Activated CD4-positive, alpha-beta T cell treated with anti-CD3 and anti-CD28 coated beads, Interleukin-10, Interleukin-2, amounts not matched to agents 100 ng/mL and 50 ng/mL, durations not matched to agents 16 hours and 8 hours (primary cell): ENCODE measurements around the gene TSPO.

ENCODE experiments used
- DNase-seq: peaks from one replicate; pipeline ENCODE4 v3.0.0-alpha.2; 2020

The TSPO gene

DNA sequence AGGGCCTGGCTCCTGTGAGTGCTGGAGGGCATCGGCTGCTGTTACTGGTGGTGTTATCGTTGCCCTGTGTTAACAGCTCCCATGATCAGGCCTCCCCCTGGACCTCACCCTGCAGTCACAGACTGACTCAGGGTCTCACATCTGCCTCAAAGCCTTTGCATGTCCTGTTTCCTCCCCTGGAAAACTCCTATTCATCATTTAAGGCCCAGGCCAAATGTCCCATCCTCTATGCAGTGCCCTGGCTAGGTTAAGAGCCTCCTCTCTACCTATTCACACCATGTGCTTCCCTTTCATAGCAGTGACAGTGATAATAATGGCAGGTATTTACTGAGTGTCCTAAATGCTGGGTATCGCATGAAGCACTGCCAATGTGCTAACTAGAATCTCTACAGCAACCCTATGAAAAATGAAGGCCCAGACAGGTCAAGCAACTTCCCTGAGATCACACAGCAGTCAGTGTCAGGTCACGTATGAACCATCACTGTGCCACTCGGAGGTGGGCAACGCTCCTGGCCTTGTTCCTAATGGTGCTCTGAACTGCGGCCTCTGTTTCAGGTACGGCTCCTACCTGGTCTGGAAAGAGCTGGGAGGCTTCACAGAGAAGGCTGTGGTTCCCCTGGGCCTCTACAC is 9.3 kb downstream of the TSPO start:
- DNase-seq: no peak

GRCh38 chr22:43162412-43163150 is 11.2 kb downstream of the TSPO start:
- no peak for DNase-seq

GRCh38 chr22:43163241-43163795 is 12.0 kb downstream of the TSPO start:
- no peak for DNase-seq

- no peak for DNase-seq
Observed at GRCh38 chr22:43164636-43165035, 13.3 kb downstream of the TSPO start.

- no peak for DNase-seq
Observed at GRCh38 chr22:43166132-43166930, 15.0 kb downstream of the TSPO start.

DNA sequence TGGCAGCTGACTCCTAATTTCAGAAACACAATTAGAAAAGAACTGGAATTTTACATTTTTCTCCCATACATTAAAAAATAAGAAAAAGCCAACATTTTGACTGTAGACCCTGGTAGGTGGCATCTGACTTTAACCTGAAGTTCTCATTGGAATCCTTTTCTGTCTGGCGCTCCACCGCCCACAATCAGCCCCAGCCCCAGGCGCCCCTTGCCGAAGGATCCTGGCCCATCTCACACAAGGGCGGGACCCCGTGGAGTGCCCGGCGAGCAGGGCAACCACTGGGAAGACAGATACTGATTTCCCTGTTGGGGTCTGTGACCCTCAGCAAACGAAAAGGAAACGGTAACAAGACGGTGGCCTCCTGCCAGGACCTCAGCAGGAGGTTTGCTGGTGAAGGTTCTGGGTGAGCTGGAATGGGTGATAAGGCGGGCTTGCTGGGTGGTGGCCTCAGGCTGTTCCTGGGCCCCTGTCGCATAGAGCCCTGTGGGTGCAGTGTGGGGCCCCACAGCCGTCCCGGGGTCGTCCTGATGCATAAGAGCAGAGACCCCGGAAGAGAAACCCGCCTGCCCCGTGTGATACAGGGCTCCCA is 15.7 kb downstream of the TSPO start:
- DNase-seq: no peak

- DNase-seq: no peak
Observed at GRCh38 chr22:43168471-43169309, 17.3 kb downstream of the TSPO start.

DNA sequence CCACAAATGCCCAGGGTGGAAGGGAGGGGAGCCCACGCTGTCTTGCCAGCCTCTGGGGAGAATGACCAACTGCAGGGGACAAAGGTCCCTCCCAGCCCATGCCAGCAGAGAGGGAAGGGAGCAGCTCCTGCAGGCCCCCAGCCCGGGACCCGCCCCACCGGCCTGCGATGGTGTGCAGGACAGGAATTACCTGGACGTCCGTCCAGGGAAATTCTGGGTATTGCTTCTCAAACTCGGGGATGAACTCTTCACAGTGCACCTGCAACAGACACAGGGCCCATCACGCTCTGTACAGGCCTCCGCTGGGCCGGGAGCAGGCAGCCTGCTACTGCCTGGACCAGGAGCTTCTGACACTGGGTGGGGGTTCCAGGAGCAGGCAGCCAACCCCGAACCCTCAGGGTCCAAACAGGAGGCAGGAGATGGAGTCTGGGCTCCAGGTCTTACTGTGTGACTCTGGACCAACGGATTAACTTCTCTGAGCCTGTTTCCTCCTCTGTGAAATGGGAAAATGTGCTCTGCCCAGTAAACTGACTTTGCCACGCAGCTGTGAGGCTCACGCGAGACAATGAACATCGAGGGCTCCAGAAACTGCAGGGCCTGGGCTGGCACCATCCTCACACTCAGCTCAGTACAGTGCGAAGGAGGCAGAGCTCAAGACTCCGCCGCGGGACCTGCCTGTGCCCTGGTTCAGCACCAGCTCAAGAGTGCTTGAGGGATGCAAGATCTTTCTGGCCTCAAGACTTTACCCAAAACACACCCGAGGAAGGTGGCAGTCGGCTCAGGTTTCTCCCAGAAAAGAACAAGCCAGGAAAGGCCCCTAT is 18.2 kb downstream of the TSPO start:
- DNase-seq: no peak

GRCh38 chr22:43170131-43170480 is 18.7 kb downstream of the TSPO start:
- DNase-seq: no peak

- no peak for DNase-seq
Observed at GRCh38 chr22:43171019-43171491, 19.7 kb downstream of the TSPO start.

DNA sequence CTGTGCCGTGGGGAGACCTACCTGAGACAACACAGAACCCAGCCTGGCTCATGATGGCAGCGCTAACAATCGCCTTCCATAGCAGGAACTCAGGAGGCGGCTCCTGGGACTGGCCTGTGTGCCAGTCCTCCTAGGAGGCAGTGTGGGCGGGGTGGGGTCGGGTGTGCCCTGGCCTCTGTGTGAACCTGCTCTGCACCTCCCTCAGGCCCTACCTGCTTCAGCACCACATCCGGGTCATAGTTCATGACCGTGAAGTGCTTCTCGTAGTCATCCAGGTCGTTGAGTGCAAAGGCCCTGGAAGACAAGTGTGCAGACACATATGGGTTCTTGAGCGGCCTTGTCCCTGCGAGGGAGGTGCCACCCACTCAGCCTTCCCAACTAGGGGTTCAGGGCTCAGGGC is 20.2 kb downstream of the TSPO start:
- DNase-seq: no peak

- no peak for DNase-seq
Observed at GRCh38 chr22:43172191-43172590, 20.8 kb downstream of the TSPO start.

- no peak for DNase-seq
Observed at GRCh38 chr22:43173566-43173965, 22.2 kb downstream of the TSPO start.

- no peak for DNase-seq
Observed at GRCh38 chr22:43173976-43174720, 22.8 kb downstream of the TSPO start.

GRCh38 chr22:43174941-43175531 is 23.7 kb downstream of the TSPO start:
- no peak for DNase-seq

GRCh38 chr22:43176090-43176489 is 24.7 kb downstream of the TSPO start:
- DNase-seq: no peak

DNA sequence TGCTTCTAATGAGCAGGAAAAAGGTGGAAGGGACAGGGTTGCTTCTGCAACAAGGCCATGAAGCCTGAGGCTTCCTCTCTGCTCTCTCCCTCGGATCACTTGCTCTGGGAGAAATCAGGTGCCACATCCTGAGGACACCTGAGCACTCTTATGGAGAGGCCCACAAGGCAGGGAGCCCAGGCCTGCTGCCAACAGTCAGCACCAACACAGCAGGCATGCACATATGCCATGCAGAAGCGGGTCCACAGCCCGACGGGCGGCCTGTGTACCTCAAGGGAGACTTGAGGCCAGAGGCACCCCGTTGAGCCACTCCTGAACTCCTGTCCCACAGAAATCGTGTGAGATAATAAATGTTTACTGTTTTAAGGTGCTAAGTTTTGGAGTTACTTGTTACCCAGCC is 26.1 kb downstream of the TSPO start:
- no peak for DNase-seq

GRCh38 chr22:43179146-43179910 is 28.0 kb downstream of the TSPO start:
- DNase-seq: no peak

DNA sequence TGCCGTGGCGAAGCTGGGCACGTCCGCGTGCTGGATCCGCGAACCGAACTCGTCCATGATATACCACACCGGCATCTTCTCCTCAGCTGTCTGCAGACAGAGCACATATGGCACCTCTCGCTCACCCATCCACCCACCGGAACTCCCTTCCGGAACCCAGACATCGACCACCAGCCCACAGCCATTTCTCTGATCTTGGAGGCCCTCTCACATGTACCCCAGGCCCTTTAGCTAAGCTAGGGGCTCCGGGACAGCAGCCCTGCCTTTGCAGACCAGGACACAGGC is 28.5 kb downstream of the TSPO start:
- no peak for DNase-seq

GRCh38 chr22:43180670-43181069 is 29.3 kb downstream of the TSPO start:
- DNase-seq: no peak
